Mononuclear cell (primary cell): ENCODE measurements around the gene H19. TPM values are rescaled to one million over a fixed set of nuclear protein-coding genes. Genes with fewer than 3 reads are reported as not detected.

ENCODE experiments used
- H3K27me3 ChIP-seq: 2 replicates; pipeline ENCODE4 v1.6.0; 2011; ENCODE audit warnings: low read length, control low read depth; ENCODE audit not compliant: insufficient read depth
- H3K4me1 ChIP-seq: 2 replicates; pipeline ENCODE4 v1.5.1; 2011; ENCODE audit warnings: mild to moderate bottlenecking, low read length, control low read depth; ENCODE audit not compliant: insufficient read depth
- H3K4me3 ChIP-seq: 2 replicates; pipeline ENCODE4 v1.5.1; 2011; ENCODE audit warnings: mild to moderate bottlenecking, low read length, moderate library complexity
- H3K9me3 ChIP-seq: 2 replicates; pipeline ENCODE4 v1.5.1; 2011; ENCODE audit warnings: low read depth, mild to moderate bottlenecking, control low read depth, low read length
- total RNA-seq: library from RNA; depleted of rRNA; stranded (reverse); fragments of >200 nt; gene quantifications from one replicate; pipeline ENCODE4 v1.2.3, GENCODE V29; 2012

The H19 gene
- total RNA-seq, 1 donor = not detected

DNA sequence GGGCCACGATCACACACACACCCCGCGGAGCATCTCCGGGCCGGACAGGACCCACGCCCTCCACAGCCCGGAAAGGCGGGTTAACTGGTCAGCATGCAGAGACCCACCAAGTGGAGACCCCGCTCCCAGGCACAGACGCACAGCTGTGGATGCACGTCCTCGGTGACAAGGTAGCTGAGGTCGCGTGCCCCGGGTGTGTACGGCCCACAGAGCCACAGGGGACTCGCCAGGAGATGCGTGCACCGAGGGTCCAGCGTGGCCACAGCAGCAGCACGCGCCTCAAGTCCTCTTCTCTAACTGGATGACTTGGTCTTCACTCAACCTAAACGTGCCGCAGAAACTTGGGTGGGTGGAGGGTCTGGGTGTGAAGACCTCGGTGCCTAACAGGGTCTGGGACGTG lies 5.5 kb downstream of the H19 start:
- H3K9me3 ChIP-seq = no peaks in the 10 kb centered on the region

DNA sequence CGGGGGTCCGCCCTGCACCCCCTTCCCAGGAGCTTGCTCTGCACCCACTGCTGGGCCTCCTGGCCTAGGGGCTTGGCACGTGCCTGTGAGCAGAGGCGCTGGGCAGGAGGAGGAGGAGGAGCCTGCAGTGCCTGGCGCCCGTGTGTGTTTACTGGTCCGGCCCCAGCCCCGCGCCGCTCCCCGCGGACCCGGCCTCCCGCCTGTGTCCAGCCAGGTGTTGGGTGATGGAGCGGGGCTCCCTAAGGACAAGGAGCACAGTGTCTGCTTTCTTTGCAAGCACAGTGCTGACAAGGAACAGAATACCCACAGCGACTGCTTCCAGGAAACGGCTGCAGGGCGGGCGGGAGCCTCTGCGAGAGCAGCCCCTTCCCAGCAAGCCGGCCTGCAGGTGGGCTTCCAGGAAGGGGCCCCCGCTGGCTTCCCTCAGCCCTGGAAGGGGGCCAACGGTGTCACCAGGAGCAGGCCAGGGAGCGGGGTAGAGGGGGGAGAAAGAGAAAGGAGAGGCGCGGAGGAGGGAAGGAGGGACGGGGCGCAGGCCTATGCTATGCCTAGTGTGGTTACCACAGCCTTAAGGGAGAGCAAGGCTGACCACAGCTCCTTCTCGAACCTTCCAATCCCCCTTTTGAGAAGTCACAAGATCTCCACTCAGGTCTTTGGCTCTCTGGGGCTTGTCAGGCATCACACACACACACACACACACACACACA lies 6.6 kb downstream of the H19 start:
- H3K27me3 ChIP-seq = no peaks in the 10 kb centered on the region
- no peaks in the 10 kb centered on the region for H3K9me3 ChIP-seq
- H3K4me3 ChIP-seq = no peak overlapping the region
- no peaks in the 10 kb centered on the region for H3K4me1 ChIP-seq

More for the DNA sequence above, 5.5 kb downstream of the H19 start:
- no peak overlapping the region for H3K4me3 ChIP-seq
- H3K27me3 ChIP-seq = no peaks in the 10 kb centered on the region
- H3K4me1 ChIP-seq = no peaks in the 10 kb centered on the region

DNA sequence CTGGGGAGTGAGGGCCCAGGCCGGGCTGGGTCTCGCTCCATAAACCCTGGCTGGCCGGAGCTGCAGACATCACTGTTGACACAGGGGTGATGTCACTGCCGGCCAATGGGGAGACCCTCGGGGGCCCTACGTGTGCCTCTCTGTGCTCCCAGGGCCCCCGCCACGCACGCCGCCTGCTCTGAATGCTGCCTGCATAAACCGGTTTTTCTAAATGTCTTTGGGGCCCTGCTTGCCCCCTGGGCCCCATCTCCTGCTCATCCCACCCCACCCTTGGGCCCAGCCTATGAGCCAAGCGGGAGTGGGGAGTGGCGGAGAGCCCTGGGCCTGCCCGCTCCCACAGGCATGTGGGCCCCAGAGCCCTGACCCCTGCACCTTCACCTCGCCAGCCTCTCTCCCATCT lies 7.7 kb downstream of the H19 start:
- Histone ChIP-seq H3K27me3 (no peaks in the 10 kb centered on the region), H3K4me3 (no peak overlapping the region), H3K9me3 (no peaks in the 10 kb centered on the region), H3K4me1 (no peaks in the 10 kb centered on the region)

DNA sequence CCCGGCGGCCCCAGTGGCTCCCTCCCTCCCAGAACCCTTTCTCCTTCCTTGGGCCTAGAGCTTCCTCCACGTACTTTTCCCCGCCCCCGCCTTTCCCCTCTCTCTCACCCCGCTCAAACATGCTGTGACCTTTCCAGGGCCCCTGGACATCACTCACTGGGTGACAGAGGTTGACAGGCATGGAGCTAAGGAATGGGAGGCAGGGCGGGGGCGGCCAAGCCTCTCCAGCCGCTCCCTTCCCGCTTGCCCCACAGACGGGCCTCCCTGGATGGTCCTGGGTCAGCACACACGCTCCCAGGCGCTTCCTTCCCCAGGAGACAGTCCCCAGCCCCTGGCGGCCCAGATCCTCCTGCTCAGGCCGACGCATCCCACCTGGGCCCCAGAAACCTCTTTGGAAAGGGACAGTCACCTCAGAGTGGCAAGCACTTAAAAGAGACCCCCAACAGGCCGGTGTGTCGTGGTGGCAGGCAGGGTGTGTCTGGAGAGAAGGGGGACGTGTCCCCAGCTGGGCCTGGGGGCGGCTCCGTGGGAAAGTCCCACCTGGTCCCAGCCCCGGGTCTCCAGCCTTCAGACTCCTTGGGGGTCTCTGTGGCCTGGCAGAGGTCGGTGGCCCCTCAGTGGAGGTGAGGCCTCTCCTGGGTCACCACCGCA lies 8.8 kb downstream of the H19 start:
- H3K9me3 ChIP-seq = no peaks in the 10 kb centered on the region
- no peaks in the 10 kb centered on the region for H3K4me1 ChIP-seq
- no peak overlapping the region for H3K4me3 ChIP-seq
- H3K27me3 ChIP-seq = no peaks in the 10 kb centered on the region

DNA sequence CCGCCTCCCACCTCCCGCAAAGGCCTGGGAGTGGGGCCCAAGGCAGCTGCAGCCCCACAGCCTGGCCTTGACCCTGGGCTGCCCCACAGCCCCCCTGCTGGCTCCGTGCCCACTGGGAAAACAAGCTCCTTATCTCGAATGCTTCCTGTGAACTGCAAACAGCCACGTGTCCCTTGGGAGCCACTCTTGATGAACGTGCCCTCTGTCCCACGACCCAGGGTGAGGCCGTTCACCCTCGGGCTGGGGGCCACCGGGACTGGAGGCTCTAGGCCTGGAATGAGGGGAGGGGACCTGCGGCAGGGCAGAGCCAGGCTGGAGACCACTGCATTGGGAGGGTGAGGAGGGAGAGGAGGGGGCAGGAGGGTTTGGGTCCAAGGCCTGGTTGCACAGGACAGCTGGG lies 9.5 kb downstream of the H19 start:
- no peaks in the 10 kb centered on the region for H3K27me3 ChIP-seq
- no peaks in the 10 kb centered on the region for H3K4me1 ChIP-seq
- H3K9me3 ChIP-seq = no peaks in the 10 kb centered on the region
- no peak overlapping the region for H3K4me3 ChIP-seq

DNA sequence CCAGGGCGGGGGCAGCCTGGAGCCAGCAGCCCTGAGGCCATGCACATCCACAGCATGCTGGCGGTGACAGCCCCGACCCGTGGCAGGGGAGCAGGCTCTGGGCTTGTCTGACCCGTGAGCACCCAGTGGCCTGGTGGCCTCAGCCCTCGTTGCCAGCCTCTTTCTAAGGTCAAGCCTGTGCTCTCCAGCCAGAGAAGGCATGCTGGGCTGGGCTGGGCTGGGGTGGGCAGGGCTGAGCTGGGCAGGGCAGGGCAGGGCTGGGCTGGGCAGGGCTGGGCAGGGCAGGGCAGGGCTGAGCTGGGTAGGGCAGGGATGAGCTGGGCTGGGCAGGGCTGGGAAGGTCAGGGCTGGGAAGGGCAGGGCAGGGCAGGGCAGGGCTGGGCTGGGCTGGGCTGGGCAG lies 10.6 kb downstream of the H19 start:
- Histone ChIP-seq H3K27me3 (no peaks in the 10 kb centered on the region), H3K4me1 (no peaks in the 10 kb centered on the region), H3K9me3 (no peaks in the 10 kb centered on the region), H3K4me3 (no peak overlapping the region)

DNA sequence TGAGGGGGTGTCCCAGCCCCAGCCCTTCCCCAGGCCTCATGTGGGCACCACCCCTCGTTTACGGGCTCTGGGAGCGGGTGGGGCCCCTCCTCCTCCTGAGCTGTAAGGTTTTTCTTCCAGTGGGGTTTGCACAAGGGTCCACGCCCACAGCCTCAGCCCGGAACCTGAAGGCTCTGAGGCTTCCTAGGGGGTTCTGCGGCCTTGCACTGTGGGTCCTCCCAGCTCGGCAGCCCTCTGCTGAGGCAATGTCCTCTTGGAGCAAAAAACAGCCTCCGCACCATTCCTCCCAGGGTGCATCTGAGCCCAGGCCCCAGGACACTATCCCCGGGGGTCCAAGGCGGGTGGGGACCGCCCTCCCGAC lies 14.1 kb downstream of the H19 start:
- H3K4me3 ChIP-seq = no peak overlapping the region
- no peaks in the 10 kb centered on the region for H3K27me3 ChIP-seq
- H3K9me3 ChIP-seq = no peaks in the 10 kb centered on the region
- no peaks in the 10 kb centered on the region for H3K4me1 ChIP-seq

DNA sequence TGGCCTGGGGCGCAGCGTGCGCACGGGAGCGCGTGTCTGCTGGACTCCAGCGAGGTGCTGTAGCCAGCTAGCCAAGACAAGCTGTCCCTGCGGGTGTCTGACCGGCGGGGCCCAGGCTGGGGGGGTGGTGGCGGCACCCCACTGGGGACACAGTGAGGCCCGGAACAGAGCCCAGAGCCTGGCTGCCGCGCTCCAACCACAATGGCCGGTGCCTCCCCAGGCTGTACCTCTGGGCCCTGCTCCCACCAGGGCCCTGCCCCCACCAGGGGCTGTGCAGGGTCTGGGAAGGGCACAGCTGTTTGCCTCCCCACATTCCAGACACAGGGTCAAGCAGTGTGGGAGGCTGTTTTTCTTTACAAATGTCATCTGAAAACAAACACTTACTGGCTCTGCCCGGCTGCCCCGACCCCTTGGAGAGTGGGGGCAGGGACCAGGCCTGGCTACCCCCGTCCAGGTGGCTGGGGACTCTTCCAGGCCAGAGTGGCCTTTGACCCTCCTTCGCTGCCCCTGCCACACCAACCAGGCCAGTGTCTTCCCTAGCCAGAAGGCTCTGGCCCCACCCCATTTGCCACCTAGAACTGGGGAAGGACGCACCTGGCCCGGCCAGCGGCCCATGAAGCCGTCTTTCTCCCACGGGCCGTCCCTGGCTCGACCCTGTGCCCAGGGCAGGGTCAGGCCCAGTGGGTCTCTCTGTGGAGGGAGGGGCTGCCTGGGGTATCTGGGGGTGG lies 14.6 kb downstream of the H19 start:
- H3K4me3 ChIP-seq = no peak overlapping the region
- H3K9me3 ChIP-seq = no peaks in the 10 kb centered on the region
- no peaks in the 10 kb centered on the region for H3K27me3 ChIP-seq
- no peaks in the 10 kb centered on the region for H3K4me1 ChIP-seq

DNA sequence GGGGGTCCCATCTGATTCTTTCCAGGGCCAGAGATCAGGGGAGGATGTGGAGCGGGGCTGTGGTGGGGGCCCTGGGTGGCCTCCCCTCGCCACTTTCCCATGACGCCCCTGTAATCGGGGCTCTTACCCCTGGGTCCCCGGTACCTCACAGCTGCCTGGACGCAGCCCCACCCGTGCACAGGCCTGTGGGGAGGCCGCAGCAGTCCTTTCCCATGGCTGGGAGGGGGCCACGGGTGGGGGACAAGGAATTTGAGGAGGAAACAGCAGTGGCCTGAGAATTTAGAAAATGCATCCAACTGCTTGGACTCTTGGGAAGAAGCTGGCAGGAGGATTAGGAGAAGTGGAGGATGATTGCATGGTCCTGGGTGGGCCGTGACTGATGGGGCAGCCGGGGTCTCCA lies 18.0 kb downstream of the H19 start:
- H3K27me3 ChIP-seq = no peaks in the 10 kb centered on the region
- H3K4me3 ChIP-seq = no peak overlapping the region
- H3K9me3 ChIP-seq = no peaks in the 10 kb centered on the region
- no peaks in the 10 kb centered on the region for H3K4me1 ChIP-seq

DNA sequence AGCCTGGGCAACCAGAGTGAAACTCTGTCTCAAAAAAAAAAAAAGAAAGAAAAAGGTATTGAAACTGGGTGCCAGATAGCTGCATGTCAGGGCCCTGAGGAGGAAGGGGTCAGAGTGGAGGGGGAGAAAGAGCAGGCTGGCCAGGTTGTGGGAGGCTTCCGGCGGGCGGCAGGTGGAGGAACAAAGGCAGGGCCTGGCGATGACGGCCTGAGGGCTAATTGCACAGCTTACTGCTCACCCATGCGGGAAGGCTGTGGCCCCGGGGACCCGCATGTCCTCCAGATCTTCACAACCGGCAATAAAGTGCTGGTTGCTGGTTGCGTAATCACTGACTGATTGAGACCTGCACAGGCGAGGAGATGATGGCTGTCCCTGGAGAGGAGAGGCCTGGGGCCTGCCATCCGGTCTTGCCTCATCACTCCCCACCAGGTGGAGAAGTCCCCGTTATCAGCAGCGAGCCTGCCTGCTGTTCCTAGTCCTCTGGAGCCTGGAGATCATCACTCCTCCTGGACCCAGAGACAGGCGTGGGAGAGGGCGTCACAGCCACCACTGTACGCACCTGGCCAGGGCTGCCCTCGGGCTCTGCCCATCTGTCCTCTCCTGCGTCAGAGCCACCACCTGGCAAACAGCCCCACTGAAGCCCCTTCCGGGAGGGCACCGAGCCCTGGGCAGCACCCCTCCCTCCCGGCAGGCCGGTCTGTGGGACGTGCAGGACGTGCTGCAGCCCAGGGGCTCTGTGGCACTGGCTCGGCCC lies 18.7 kb downstream of the H19 start:
- Histone ChIP-seq H3K27me3 (no peaks in the 10 kb centered on the region), H3K4me3 (no peak overlapping the region)

DNA sequence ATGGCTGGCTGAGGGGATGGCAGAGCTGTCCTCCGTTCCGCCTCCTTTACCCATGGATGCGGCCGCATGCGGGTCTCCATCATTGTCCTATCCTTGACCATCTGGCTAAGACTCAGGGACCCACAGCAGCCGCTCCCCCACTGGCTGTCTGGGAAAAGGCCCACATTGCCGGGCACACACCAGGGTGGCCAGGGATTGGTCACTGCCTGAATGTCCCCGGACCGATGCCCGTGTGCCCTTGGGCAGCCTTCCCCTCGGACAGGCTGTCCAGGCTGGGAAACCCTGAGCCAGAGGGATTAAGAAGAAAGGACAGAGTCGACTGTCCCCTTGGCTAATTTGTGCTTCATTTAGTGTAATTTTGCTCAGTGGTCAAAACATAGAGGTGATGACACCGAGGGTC lies 22.5 kb downstream of the H19 start:
- Histone ChIP-seq H3K27me3 (no peaks in the 10 kb centered on the region), H3K4me3 (no peak overlapping the region), H3K9me3 (no peaks in the 10 kb centered on the region), H3K4me1 (no peaks in the 10 kb centered on the region)

More for the DNA sequence above, 18.7 kb downstream of the H19 start:
- no peaks in the 10 kb centered on the region for H3K4me1 ChIP-seq
- H3K9me3 ChIP-seq = no peaks in the 10 kb centered on the region

DNA sequence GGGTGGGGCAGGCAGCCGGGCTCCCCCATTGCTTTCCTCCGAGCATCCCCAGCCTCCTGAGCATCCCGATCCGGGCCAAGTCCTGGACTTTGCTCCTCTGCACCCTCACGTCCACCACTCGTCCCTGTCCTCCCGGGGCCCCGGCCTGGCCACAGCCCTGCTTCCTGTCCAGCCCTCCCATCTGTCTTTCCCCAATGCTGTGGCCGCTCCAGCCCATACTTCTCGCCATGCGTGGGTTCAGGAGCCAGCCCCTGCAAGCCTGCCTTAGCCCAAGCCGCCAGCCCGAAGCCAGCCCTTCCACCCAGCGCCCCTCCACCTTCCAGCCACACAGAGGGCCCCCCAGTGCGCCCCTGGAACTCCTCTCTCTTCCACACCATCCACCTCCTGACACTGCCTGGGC lies 26.7 kb downstream of the H19 start:
- Histone ChIP-seq H3K4me1 (no peaks in the 10 kb centered on the region), H3K27me3 (no peaks in the 10 kb centered on the region), H3K4me3 (no peak overlapping the region), H3K9me3 (no peaks in the 10 kb centered on the region)

DNA sequence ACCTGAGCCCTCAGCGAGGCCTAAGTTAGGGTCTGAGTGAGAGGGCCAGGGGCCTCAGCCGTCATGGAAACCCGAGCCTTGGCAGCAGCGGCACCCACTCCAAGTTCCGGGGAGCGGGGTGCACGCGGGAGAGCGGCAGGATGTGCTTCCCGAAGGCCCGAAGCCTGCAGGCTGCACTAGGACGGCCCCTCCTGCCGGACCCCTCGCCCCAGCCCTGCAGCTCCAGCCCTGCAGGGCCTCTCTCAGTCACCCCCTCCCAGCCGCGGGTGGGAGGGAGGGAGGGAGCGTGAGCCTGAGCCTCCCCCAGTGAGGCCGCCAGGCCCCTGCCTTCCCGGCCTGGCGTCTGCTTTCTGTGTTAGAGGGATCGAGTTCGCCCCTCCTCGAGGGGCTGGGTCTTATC lies 27.9 kb downstream of the H19 start:
- H3K4me3 ChIP-seq = no peak overlapping the region
- no peaks in the 10 kb centered on the region for H3K27me3 ChIP-seq
- no peaks in the 10 kb centered on the region for H3K9me3 ChIP-seq
- no peaks in the 10 kb centered on the region for H3K4me1 ChIP-seq

DNA sequence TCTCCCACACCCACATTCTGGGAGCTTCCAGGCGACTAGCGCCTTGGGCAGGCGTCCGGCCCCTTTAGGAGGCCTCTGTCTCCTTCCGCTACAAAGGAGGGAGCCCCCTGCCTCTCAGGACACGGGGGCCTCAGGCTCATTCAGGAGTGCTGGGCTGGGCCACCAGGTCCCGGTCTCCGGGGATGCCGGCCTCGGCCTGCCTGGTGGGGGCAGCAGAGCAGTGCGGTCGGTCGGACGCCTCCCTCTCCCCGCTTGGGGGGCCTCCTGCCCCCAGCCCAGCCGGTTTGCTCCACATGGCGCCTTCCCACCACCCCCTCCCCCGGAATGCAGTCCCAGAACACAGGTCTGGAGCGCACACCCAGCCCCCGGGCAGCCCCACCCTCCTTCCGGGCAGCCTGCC lies 28.6 kb downstream of the H19 start:
- Histone ChIP-seq H3K4me3 (no peak overlapping the region), H3K9me3 (no peaks in the 10 kb centered on the region), H3K27me3 (no peaks in the 10 kb centered on the region), H3K4me1 (no peaks in the 10 kb centered on the region)

DNA sequence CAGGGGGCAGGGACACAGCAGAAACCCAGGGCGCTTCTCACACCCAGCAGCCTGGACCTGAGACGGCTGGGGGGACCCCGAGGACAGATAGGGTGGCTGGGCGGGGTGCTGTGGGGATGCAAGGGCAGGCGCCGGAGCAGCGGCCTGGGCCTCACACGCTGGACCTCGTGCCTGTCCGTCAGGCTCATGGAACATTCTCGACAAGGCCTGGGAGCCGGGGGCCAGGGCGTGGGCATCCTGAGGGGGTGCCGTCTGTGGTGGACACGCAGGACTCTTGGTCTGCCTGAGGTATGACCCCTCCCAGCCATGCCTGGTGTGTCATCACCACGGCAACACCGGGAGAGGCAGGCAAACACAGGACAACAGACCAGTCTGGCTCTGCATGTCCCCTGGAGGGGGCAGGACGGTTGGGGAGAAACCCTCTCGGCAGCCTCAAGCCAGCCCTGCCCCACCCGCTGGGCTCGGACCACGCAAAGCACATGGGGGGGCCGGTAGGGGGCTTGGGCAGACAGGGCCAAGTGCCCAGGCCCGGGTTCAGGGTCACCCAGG lies 29.1 kb downstream of the H19 start:
- Histone ChIP-seq H3K27me3 (no peaks in the 10 kb centered on the region), H3K4me3 (no peak overlapping the region), H3K4me1 (no peaks in the 10 kb centered on the region), H3K9me3 (no peaks in the 10 kb centered on the region)
